Neural cell (in vitro differentiated cells): ENCODE results near the gene KRTAP4-8.

Experiments
- EP300 ChIP-seq: fragments of 450-650 bp; conservative IDR thresholded peaks from 2 replicates; pipeline ENCODE4 v1.6.1; 2014; ENCODE audit warnings: antibody characterized with exemption, mild to moderate bottlenecking, moderate library complexity; ENCODE audit not compliant: poor library complexity, severe bottlenecking
- EZH2 ChIP-seq: fragments of 200-600, 300-800 bp; shearing (Covaris generic), sonication (generic); IDR thresholded peaks from 2 replicates; pipeline ENCODE4 v1.6.1; 2014; ENCODE audit warnings: antibody characterized with exemption, low read length, borderline replicate concordance, mild to moderate bottlenecking; ENCODE audit not compliant: insufficient read depth, poor library complexity, severe bottlenecking
- MXI1 ChIP-seq: fragments of 450-650 bp; conservative IDR thresholded peaks from 2 replicates; pipeline ENCODE4 v1.6.1; 2014; ENCODE audit warnings: antibody characterized with exemption, mild to moderate bottlenecking; ENCODE audit not compliant: poor library complexity, severe bottlenecking
- POLR2AphosphoS5 ChIP-seq: IDR thresholded peaks from 2 replicates; pipeline ENCODE4 v1.6.1; 2012
- RAD21 ChIP-seq: fragments of 450-650 bp; conservative IDR thresholded peaks from 2 replicates; pipeline ENCODE4 v1.6.1; 2014; ENCODE audit warnings: antibody characterized with exemption, mild to moderate bottlenecking, moderate library complexity
- TAF1 ChIP-seq: IDR thresholded peaks from 2 replicates; pipeline ENCODE4 v1.6.1; 2012; ENCODE audit warnings: low read depth
- TF ChIP-seq, protein P1 (sequence below): IDR thresholded peaks from 2 replicates; pipeline ENCODE4 v1.6.1; 2012; ENCODE audit warnings: borderline replicate concordance
- TF ChIP-seq, protein P2 (sequence below): fragments of 450-650 bp; IDR thresholded peaks from 2 replicates; pipeline ENCODE4 v1.5.1; 2014; ENCODE audit warnings: antibody characterized with exemption, mild to moderate bottlenecking, moderate library complexity; ENCODE audit not compliant: poor library complexity, severe bottlenecking

- TF ChIP-seq EZH2 (no peak), POLR2AphosphoS5 (no peak), TAF1 (no peak), EP300 (no peak), RAD21 (no peak), MXI1 (no peak)
- TF ChIP-seq, protein P1, sequence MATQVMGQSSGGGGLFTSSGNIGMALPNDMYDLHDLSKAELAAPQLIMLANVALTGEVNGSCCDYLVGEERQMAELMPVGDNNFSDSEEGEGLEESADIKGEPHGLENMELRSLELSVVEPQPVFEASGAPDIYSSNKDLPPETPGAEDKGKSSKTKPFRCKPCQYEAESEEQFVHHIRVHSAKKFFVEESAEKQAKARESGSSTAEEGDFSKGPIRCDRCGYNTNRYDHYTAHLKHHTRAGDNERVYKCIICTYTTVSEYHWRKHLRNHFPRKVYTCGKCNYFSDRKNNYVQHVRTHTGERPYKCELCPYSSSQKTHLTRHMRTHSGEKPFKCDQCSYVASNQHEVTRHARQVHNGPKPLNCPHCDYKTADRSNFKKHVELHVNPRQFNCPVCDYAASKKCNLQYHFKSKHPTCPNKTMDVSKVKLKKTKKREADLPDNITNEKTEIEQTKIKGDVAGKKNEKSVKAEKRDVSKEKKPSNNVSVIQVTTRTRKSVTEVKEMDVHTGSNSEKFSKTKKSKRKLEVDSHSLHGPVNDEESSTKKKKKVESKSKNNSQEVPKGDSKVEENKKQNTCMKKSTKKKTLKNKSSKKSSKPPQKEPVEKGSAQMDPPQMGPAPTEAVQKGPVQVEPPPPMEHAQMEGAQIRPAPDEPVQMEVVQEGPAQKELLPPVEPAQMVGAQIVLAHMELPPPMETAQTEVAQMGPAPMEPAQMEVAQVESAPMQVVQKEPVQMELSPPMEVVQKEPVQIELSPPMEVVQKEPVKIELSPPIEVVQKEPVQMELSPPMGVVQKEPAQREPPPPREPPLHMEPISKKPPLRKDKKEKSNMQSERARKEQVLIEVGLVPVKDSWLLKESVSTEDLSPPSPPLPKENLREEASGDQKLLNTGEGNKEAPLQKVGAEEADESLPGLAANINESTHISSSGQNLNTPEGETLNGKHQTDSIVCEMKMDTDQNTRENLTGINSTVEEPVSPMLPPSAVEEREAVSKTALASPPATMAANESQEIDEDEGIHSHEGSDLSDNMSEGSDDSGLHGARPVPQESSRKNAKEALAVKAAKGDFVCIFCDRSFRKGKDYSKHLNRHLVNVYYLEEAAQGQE: no peak
- TF ChIP-seq, protein P2, sequence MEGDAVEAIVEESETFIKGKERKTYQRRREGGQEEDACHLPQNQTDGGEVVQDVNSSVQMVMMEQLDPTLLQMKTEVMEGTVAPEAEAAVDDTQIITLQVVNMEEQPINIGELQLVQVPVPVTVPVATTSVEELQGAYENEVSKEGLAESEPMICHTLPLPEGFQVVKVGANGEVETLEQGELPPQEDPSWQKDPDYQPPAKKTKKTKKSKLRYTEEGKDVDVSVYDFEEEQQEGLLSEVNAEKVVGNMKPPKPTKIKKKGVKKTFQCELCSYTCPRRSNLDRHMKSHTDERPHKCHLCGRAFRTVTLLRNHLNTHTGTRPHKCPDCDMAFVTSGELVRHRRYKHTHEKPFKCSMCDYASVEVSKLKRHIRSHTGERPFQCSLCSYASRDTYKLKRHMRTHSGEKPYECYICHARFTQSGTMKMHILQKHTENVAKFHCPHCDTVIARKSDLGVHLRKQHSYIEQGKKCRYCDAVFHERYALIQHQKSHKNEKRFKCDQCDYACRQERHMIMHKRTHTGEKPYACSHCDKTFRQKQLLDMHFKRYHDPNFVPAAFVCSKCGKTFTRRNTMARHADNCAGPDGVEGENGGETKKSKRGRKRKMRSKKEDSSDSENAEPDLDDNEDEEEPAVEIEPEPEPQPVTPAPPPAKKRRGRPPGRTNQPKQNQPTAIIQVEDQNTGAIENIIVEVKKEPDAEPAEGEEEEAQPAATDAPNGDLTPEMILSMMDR: no peak
Observed at GRCh38 chr17:41126412-41126811, 28.5 kb upstream of the KRTAP4-8 start.
